T-helper 2 cell treated with Interferon-gamma antibody and Interleukin-4, amounts not matched to agents 5 μg/mL and 100 μg/mL, for 36 hours (primary cell): Measurements from ENCODE around the gene HOXC11.

Source experiments
- DNase-seq: peaks from one replicate; pipeline ENCODE4 v3.0.0; 2021; ENCODE audit warnings: low spot score
- H3K27ac Mint-ChIP-seq: one replicate; pipeline ENCODE4 v1.8.0; 2021; ENCODE audit warnings: mild to moderate bottlenecking, mixed read lengths
- H3K27me3 Mint-ChIP-seq: one replicate; pipeline ENCODE4 v1.8.0; 2021; ENCODE audit warnings: low read depth, mixed read lengths
- H3K36me3 Mint-ChIP-seq: one replicate; pipeline ENCODE4 v1.8.0; 2021; ENCODE audit warnings: low read depth, mixed read lengths
- H3K4me1 Mint-ChIP-seq: one replicate; pipeline ENCODE4 v1.8.0; 2021; ENCODE audit warnings: low read depth, mixed read lengths
- H3K4me3 Mint-ChIP-seq: one replicate; pipeline ENCODE4 v1.8.0; 2022; ENCODE audit warnings: mild to moderate bottlenecking, moderate library complexity, mixed read lengths
- H3K9me3 Mint-ChIP-seq: one replicate; pipeline ENCODE4 v1.8.0; 2021; ENCODE audit warnings: mixed read lengths

The HOXC11 gene

GRCh38 chr12:53960187-53961024 is 12.5 kb upstream of the HOXC11 start:
- no peak overlapping the region for H3K4me3 Mint-ChIP-seq
- H3K27ac Mint-ChIP-seq = peak overlapping the region; percentile 35
- peaks cover 11% of the 10 kb centered on the region for H3K4me1 Mint-ChIP-seq
- no peak for DNase-seq
- no peaks in the 10 kb centered on the region for H3K36me3 Mint-ChIP-seq
- H3K27me3 Mint-ChIP-seq = peaks cover 87% of the 10 kb centered on the region
- no peaks in the 10 kb centered on the region for H3K9me3 Mint-ChIP-seq

DNA sequence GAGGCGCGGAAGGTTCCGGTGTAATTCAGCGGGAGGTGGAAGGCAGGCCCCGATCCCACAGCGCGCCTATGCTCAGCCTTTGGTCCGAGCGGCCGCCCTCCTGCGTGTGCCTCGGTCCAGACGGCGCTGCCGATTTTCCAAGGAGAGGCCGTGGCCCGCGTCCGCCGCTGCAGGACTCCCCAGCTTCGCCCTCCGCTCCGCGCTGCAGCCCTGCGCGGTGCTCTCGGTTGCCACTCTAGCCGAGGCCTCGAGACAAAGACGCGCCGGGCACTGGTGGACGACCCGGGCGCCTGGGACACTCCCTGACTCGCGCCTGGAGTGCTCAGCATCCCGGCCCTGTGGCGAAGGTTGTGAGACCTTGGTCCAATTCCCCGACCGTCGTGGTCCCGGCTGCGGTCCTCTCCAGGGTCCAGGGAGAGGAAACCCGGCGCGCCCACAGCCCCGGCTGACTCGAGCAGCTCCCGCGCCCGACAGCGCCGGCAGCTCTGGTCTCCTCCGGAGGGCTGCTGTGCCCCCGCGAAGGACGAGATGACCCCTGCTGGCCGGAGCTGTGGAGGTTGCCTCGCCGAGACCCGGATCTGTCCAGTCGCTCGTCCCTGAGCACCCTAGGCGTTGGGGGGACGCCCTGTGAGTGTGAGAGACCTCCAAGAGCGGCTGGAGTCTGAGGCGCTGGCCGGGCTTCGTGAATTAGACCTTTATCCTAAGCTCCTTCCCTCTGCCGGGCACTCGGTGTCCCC is 11.7 kb upstream of the HOXC11 start:
- H3K27ac Mint-ChIP-seq = no peak overlapping the region

GRCh38 chr12:53963005-53963404 is 9.9 kb upstream of the HOXC11 start:
- H3K4me3 Mint-ChIP-seq = no peak overlapping the region

More for the DNA sequence above, 11.7 kb upstream of the HOXC11 start:
- Mint-ChIP-seq H3K36me3 (no peaks in the 10 kb centered on the region), H3K9me3 (no peaks in the 10 kb centered on the region), H3K27me3 (peaks cover 87% of the 10 kb centered on the region), H3K4me1 (peaks cover 8% of the 10 kb centered on the region), H3K4me3 (no peak overlapping the region)
- no peak for DNase-seq

DNA sequence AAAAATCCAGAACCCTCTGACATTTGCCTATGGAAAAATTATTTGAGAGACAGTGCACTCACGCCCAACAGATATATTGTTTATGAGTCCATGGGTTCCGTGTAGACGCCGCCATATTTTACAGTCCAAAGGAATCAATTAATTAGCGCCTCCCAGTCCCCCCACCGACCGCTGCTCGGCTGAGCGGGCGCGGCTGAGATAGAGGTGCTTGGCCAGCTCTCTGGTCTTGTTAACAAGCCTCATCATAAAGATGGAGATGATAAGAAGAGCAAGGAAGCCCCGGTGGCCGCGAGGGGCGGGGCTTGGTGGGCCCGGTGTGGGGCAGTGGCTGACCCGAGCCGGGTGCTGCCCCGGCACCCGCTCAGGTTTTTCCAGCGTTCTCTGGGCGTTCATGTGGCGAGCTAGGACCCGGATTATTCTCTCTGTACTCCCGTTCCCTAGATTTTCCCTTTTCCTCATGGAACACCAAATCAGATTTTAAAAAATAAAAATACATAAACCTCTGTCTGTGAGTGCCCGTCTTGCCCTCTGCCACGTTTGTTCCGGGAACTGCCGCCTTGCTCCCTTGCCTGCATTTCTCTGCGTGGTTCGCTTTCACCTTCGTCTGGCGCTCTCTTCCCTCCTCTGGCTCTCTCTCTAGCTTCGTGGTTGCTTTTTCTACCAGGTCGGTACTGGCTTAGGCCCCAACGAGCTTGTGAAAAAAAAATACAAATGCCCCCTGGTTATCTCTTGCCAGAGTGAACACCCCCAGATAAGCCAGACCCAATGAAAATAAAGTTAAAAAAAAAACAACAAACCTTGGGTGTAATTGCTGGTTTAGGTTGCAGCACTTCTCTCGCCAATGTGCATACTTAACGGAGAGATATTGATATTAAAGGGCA is 9.3 kb upstream of the HOXC11 start:
- Mint-ChIP-seq H3K36me3 (no peaks in the 10 kb centered on the region), H3K27me3 (peaks cover 87% of the 10 kb centered on the region), H3K4me3 (no peak overlapping the region), H3K27ac (no peak overlapping the region), H3K9me3 (no peaks in the 10 kb centered on the region), H3K4me1 (peaks cover 10% of the 10 kb centered on the region)
- no peak for DNase-seq

More at GRCh38 chr12:53963005-53963404, 9.9 kb upstream of the HOXC11 start:
- Mint-ChIP-seq H3K9me3 (no peaks in the 10 kb centered on the region), H3K36me3 (no peaks in the 10 kb centered on the region), H3K27me3 (peaks cover 87% of the 10 kb centered on the region), H3K27ac (no peak overlapping the region), H3K4me1 (peaks cover 10% of the 10 kb centered on the region)
- no peak for DNase-seq

DNA sequence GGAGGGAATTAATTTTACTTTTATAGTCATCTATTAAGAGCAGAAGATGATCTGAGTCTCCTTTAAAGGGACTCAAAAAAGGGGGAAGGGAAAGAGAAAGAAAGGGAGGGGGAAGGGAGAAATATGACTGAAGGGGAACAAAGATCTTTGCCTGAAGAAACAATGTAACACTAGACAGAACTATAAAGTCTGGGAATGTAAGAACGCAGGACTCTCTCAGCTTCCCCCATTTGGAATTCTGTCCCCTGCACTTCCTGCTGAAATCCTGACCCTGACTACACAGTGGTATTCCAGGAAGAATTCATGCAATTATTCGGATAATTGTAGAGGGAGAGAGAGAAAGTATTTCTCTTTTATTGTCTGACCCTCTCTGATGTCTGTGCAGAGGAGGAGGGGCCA is 8.6 kb upstream of the HOXC11 start:
- no peaks in the 10 kb centered on the region for H3K9me3 Mint-ChIP-seq
- no peak for DNase-seq
- H3K36me3 Mint-ChIP-seq = no peaks in the 10 kb centered on the region
- H3K4me3 Mint-ChIP-seq = no peak overlapping the region
- H3K27ac Mint-ChIP-seq = no peak overlapping the region
- H3K4me1 Mint-ChIP-seq = peaks cover 10% of the 10 kb centered on the region
- H3K27me3 Mint-ChIP-seq = peaks cover 89% of the 10 kb centered on the region

- H3K36me3 Mint-ChIP-seq = no peaks in the 10 kb centered on the region
- peaks cover 89% of the 10 kb centered on the region for H3K27me3 Mint-ChIP-seq
- DNase-seq = no peak
- H3K9me3 Mint-ChIP-seq = no peaks in the 10 kb centered on the region
- peak overlapping the region; percentile 82 for H3K27ac Mint-ChIP-seq
- H3K4me1 Mint-ChIP-seq = peaks cover 10% of the 10 kb centered on the region
- H3K4me3 Mint-ChIP-seq = no peak overlapping the region
Observed at GRCh38 chr12:53965281-53966084, 7.4 kb upstream of the HOXC11 start.

GRCh38 chr12:53966085-53966384 is 6.9 kb upstream of the HOXC11 start:
- peaks cover 10% of the 10 kb centered on the region for H3K4me1 Mint-ChIP-seq
- H3K4me3 Mint-ChIP-seq = no peak overlapping the region
- no peaks in the 10 kb centered on the region for H3K9me3 Mint-ChIP-seq

DNA sequence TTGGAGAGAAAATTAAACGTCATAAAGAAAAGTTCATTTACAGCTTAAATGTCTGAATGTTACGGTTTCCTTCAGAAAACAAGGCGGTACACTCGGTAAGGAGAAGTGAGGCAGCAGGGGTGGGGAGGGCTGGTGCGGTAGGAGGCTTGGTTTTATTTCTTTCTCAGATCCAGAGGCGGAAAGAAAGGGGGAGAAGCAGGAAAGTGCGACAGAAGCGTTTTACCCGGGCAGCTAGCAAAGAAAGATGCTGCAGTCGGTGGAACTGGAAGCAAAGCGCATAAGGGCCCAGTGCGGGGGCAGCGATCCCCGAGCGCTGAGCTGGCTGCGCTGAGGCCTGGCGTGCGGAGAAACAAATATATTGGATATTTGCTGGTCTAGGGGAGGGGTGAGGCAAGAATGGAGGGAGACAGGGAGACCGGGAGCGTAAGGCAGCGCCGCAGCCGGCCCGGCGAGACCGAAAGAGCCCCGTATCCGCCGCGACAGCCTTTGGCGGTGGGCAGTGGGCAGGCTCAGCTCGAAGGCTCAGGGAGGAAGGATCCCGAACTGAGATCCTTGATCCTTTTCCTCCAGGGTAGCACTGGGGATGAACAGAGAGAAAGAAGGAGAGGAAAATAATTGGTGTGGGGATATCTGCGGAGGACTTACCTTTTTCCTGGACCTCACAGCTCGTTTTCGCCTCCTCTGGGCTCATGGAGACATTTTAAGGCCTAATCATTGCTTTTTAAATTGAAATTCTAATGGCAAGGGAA is 6.4 kb upstream of the HOXC11 start:
- H3K4me3 Mint-ChIP-seq = no peak overlapping the region
- peaks cover 97% of the 10 kb centered on the region for H3K27me3 Mint-ChIP-seq
- no peak for DNase-seq
- peak overlapping the region; percentile 27 for H3K27ac Mint-ChIP-seq
- no peaks in the 10 kb centered on the region for H3K9me3 Mint-ChIP-seq
- peaks cover 10% of the 10 kb centered on the region for H3K4me1 Mint-ChIP-seq
- no peaks in the 10 kb centered on the region for H3K36me3 Mint-ChIP-seq

More at GRCh38 chr12:53966085-53966384, 6.9 kb upstream of the HOXC11 start:
- peak overlapping the region; percentile 27 for H3K27ac Mint-ChIP-seq
- no peak for DNase-seq
- H3K27me3 Mint-ChIP-seq = peaks cover 92% of the 10 kb centered on the region
- no peaks in the 10 kb centered on the region for H3K36me3 Mint-ChIP-seq

- no peak overlapping the region for H3K27ac Mint-ChIP-seq
- no peak overlapping the region for H3K4me3 Mint-ChIP-seq
- no peaks in the 10 kb centered on the region for H3K9me3 Mint-ChIP-seq
Observed at GRCh38 chr12:53967421-53967925, 5.5 kb upstream of the HOXC11 start.

DNA sequence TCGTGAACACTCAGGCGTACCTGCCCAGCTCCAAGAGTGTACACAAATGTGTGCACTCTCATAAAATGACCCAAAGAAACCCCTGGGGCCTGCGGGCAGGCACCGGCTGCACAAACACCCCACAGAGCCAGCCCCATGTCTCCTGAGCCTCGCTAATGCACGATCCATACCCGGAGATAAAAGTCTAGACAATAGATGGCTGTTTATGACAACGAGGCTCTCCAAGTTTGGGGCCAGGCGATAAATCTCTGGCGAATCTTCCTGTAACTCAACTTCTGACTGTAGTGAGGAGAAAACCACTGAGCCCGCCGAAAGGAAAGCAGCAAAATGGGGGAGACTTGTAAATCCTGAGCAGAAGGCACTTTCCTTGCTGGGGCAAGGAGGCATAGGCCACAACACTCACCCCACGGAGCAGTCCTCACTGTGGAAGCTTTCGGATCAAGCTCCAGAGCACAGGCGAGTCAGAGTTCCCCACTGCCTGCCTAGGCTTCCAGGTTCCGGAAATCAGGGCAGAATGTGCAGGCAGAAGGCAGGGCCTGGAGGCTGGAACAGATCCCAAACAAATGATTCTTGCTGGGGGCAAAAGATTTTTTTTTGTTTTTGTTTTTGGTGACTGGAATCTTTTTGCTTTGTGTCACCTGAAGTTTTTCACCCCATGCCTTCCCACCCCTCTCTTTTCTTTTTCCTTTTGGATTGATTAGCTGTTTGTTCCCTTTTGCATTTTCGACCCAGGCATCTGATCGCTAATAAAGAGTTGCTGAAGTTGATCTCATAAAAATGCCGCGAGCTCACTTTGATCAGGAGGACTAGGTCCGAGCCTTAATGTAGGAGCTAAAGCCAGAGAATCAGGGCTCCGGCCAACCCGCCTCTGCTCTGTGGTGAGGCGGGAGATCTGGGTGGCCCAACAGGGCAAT is 4.5 kb upstream of the HOXC11 start:
- Mint-ChIP-seq H3K4me3 (no peak overlapping the region), H3K27ac (no peak overlapping the region), H3K36me3 (no peaks in the 10 kb centered on the region)

More at GRCh38 chr12:53967421-53967925, 5.5 kb upstream of the HOXC11 start:
- peaks cover 10% of the 10 kb centered on the region for H3K4me1 Mint-ChIP-seq
- H3K27me3 Mint-ChIP-seq = peaks cover 99% of the 10 kb centered on the region
- no peak for DNase-seq
- no peaks in the 10 kb centered on the region for H3K36me3 Mint-ChIP-seq

GRCh38 chr12:53969588-53970259 is 3.2 kb upstream of the HOXC11 start:
- Mint-ChIP-seq H3K4me3 (no peak overlapping the region), H3K27me3 (peaks cover 95% of the 10 kb centered on the region), H3K9me3 (peaks cover 4% of the 10 kb centered on the region), H3K36me3 (no peaks in the 10 kb centered on the region), H3K4me1 (peaks cover 11% of the 10 kb centered on the region), H3K27ac (no peak overlapping the region)
- no peak for DNase-seq

More for the DNA sequence above, 4.5 kb upstream of the HOXC11 start:
- Mint-ChIP-seq H3K4me1 (peaks cover 16% of the 10 kb centered on the region), H3K27me3 (peaks cover 99% of the 10 kb centered on the region), H3K9me3 (peaks cover 4% of the 10 kb centered on the region)
- no peak for DNase-seq
